ENCODE results near the gene COMMD1.
"Not testable (repeated sequence)": the region's sequence is repeated elsewhere in the genome, so short reads cannot be mapped to it uniquely, and the experiment has no call there.

The COMMD1 gene

GRCh38 chr2:62034715-62035114 is 129.2 kb downstream of the COMMD1 start:
- H3K36me3 ChIP-seq (ENCODE audit: insufficient read depth, low read length) = no peaks in the 10 kb centered on the region
- H3K27me3 ChIP-seq (ENCODE audit: insufficient read depth, low read length) = no peaks in the 10 kb centered on the region
- H3K4me3 ChIP-seq (ENCODE audit: low read length) = no peak overlapping the region
- H3K9me3 ChIP-seq (ENCODE audit: insufficient read depth, low read depth, low read length) = no peaks in the 10 kb centered on the region
- no peak overlapping the region for H3K9ac ChIP-seq (ENCODE audit: low read depth, low read length)
- peaks cover 10% of the 10 kb centered on the region for H3K4me1 ChIP-seq (ENCODE audit: insufficient read depth, low read length)
- H3K27ac ChIP-seq (ENCODE audit: low read depth, low read length) = no peak overlapping the region

- 100% methylated on average over 1 of the region's 1 CpG for WGBS
- Histone ChIP-seq H3K4me1 (ENCODE audit: insufficient read depth, low read length) (peaks cover 8% of the 10 kb centered on the region), H3K4me3 (ENCODE audit: low read length) (no peak overlapping the region), H3K27me3 (ENCODE audit: insufficient read depth, low read length) (no peaks in the 10 kb centered on the region), H3K9ac (ENCODE audit: low read depth, low read length) (no peak overlapping the region), H3K36me3 (ENCODE audit: insufficient read depth, low read length) (no peaks in the 10 kb centered on the region), H3K9me3 (ENCODE audit: insufficient read depth, low read depth, low read length) (no peaks in the 10 kb centered on the region), H3K27ac (ENCODE audit: low read depth, low read length) (no peak overlapping the region)
Measured at GRCh38 chr2:62036229-62036628, 130.8 kb downstream of the COMMD1 start.

DNA sequence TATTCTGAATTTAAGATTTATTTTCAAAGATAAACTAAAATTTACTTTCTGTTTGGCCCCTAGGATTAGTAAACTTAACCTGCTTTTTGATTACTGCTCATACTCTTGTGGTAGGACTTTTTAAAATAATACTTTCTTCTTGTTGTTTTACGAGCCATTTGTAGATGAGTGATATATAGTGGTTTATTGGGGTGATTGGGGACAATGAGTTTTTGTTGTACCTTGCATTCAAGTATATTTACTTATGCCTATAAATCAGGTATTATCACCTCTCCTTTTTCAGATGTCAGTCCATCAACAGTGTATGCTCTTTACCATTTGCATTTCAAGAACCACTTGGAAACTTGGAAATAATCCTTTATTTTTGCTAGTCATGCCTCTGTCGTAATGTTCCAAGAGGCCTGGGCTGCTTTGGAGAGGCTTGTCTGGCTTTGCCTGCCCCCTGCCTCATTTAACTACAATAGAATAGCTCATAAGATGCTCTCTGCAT is 131.3 kb downstream of the COMMD1 start:
- Histone ChIP-seq H3K4me3 (ENCODE audit: low read length) (no peak overlapping the region), H3K36me3 (ENCODE audit: insufficient read depth, low read length) (no peaks in the 10 kb centered on the region)
- WGBS = 97% methylated on average over 1 of the region's 2 CpGs

DNA sequence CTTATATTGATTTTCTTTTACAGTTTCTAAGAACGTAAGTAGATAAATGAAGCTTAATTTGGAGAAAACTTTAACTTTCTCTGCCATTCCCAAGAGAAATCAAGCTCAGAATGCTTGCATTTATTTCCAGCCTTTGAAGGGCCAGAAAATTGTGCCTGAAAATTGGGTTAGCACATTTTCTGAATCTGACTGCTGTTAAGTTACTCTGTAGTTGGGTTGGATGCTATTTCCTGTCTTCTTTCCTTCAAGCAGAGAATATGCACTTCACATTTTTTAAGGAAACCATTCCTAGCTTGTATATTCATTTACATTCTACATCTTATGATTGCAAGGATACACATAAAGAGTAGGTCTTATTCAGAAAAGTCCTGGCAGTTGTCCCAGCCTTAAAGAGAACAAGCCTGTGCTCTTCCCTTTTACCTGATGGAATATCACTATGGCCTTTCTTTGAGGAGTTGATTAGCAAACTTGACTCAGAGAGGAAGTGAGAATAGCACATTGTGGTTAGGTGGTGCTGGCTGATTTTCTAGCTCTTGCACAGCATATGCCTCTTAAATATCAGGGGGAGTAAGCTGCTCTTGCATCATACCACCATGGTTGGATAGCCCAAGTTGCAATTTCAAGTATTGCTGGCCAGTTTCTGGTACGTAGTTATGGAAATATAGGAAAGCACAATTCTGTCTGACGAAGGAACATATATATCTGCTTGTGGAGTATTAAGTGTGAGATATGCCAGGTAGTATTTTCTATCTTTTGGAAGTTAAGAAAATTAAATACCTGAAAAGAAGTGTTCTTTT is 133.7 kb downstream of the COMMD1 start:
- H3K9ac ChIP-seq (ENCODE audit: low read depth, low read length) = no peak overlapping the region
- H3K27ac ChIP-seq (ENCODE audit: low read depth, low read length) = no peak overlapping the region
- H3K27me3 ChIP-seq (ENCODE audit: insufficient read depth, low read length) = no peaks in the 10 kb centered on the region
- H3K4me1 ChIP-seq (ENCODE audit: insufficient read depth, low read length) = no peaks in the 10 kb centered on the region
- no peaks in the 10 kb centered on the region for H3K36me3 ChIP-seq (ENCODE audit: insufficient read depth, low read length)
- no peak overlapping the region for H3K4me3 ChIP-seq (ENCODE audit: low read length)
- WGBS = 97% methylated on average over 2 of the region's 3 CpGs
- peaks cover under 1% of the 10 kb centered on the region; the same call in 1 of the 2 replicates for H3K9me3 ChIP-seq (ENCODE audit: insufficient read depth, low read depth, low read length)

More for the DNA sequence above, 131.3 kb downstream of the COMMD1 start:
- no peak overlapping the region for H3K9ac ChIP-seq (ENCODE audit: low read depth, low read length)
- no peaks in the 10 kb centered on the region for H3K9me3 ChIP-seq (ENCODE audit: insufficient read depth, low read depth, low read length)
- no peaks in the 10 kb centered on the region for H3K27me3 ChIP-seq (ENCODE audit: insufficient read depth, low read length)
- no peak overlapping the region for H3K27ac ChIP-seq (ENCODE audit: low read depth, low read length)
- peaks cover 3% of the 10 kb centered on the region for H3K4me1 ChIP-seq (ENCODE audit: insufficient read depth, low read length)

DNA sequence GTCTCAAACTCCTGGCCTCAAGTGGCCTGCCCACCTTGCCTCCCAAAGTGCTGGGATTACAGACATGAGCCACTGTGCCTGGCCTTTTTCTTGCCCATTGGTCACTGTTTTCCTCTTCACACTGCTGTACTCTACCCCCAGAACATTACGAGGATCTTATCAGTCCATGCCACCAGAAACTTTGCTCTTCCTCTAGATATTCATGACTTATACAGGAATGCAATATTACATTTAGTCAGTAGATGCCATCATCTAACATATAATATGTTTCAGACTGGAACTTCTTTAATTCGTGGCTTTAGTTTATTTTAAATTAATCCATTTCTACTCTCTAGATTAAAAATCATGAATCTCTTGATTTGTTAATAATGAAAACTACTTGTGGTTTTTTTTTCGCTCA is 135.5 kb downstream of the COMMD1 start:
- H3K36me3 ChIP-seq (ENCODE audit: insufficient read depth, low read length) = no peaks in the 10 kb centered on the region

DNA sequence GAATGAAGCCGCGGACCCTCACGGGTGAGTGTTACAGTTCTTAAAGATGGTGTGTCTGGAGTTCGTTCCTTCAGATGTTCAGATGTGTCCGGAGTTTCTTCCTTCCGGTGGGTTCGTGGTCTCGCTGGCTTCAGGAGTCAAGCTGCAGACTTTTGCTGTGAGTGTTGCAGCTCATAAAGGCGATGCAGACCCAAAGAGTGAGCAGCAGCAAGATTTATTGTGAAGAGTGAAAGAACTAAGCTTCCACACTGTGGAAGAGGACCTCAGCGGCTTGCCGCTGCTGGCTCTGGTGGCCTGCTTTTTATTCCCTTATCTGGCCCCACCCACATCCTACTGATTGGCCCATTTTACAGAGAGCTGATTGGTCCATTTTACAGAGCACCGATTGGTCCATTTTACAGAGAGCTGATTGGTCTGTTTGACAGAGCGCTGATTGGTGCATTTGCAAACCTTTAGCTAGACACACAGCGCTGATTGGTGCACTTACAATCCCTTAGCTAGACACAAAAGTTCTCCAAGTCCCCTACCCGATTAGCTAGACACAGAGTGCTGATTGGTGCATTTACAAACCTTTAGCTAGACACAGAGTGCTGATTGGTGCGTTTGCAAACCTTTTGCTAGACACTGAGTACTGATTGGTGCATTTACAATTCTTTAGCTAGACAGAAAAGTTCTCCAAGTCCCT is 136.4 kb downstream of the COMMD1 start:
- 96% methylated on average over 16 of the region's 16 CpGs for WGBS
- not testable (repeated sequence) for H3K36me3 ChIP-seq (ENCODE audit: insufficient read depth, low read length); H3K27ac ChIP-seq (ENCODE audit: low read depth, low read length); H3K4me3 ChIP-seq (ENCODE audit: low read length); H3K27me3 ChIP-seq (ENCODE audit: insufficient read depth, low read length); H3K9ac ChIP-seq (ENCODE audit: low read depth, low read length); H3K4me1 ChIP-seq (ENCODE audit: insufficient read depth, low read length)
- peaks cover 14% of the 10 kb centered on the region for H3K9me3 ChIP-seq (ENCODE audit: insufficient read depth, low read depth, low read length)

More for the DNA sequence above, 135.5 kb downstream of the COMMD1 start:
- Histone ChIP-seq H3K9me3 (ENCODE audit: insufficient read depth, low read depth, low read length) (peaks cover 14% of the 10 kb centered on the region), H3K9ac (ENCODE audit: low read depth, low read length) (no peak overlapping the region), H3K27me3 (ENCODE audit: insufficient read depth, low read length) (no peaks in the 10 kb centered on the region), H3K4me1 (ENCODE audit: insufficient read depth, low read length) (no peaks in the 10 kb centered on the region), H3K4me3 (ENCODE audit: low read length) (no peak overlapping the region), H3K27ac (ENCODE audit: low read depth, low read length) (no peak overlapping the region)
- WGBS = 97% methylated on average over 2 of the region's 3 CpGs

- Histone ChIP-seq H3K4me3 (ENCODE audit: low read length) (no peak overlapping the region), H3K9ac (ENCODE audit: low read depth, low read length) (no peak overlapping the region), H3K9me3 (ENCODE audit: insufficient read depth, low read depth, low read length) (peaks cover 14% of the 10 kb centered on the region), H3K4me1 (ENCODE audit: insufficient read depth, low read length) (no peaks in the 10 kb centered on the region), H3K27me3 (ENCODE audit: insufficient read depth, low read length) (no peaks in the 10 kb centered on the region), H3K27ac (ENCODE audit: low read depth, low read length) (no peak overlapping the region), H3K36me3 (ENCODE audit: insufficient read depth, low read length) (no peaks in the 10 kb centered on the region)
- WGBS = 96% methylated on average over 30 of the region's 30 CpGs
Measured at GRCh38 chr2:62042400-62042799, 136.9 kb downstream of the COMMD1 start.

DNA sequence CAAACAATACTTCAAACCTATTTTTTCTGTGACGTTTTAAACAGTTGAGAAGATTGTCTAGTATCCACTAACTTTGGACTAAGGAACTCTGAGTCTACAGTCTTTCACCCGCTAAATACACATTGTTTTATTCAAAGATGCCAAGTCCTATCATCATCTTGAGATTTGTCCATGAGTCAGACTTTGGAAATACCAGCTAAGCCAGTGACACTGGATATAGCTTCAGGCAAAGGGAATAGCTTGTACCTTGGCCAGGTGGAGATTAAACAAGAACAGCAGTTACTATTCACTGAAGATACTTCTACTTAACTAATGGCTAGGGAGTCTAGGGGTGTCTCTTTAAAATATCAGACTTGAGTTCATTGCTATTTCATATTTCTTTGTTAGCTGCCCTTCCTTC is 137.5 kb downstream of the COMMD1 start:
- no peaks in the 10 kb centered on the region for H3K4me1 ChIP-seq (ENCODE audit: insufficient read depth, low read length)
- H3K27me3 ChIP-seq (ENCODE audit: insufficient read depth, low read length) = no peaks in the 10 kb centered on the region
- H3K9me3 ChIP-seq (ENCODE audit: insufficient read depth, low read depth, low read length) = peaks cover 14% of the 10 kb centered on the region
- H3K36me3 ChIP-seq (ENCODE audit: insufficient read depth, low read length) = no peaks in the 10 kb centered on the region
- H3K9ac ChIP-seq (ENCODE audit: low read depth, low read length) = no peak overlapping the region
- no peak overlapping the region for H3K4me3 ChIP-seq (ENCODE audit: low read length)
- no peak overlapping the region for H3K27ac ChIP-seq (ENCODE audit: low read depth, low read length)
- 97% methylated on average over 2 of the region's 2 CpGs for WGBS

GRCh38 chr2:62045017-62045543 is 139.6 kb downstream of the COMMD1 start:
- WGBS = 87% methylated on average over 1 of the region's 3 CpGs

GRCh38 chr2:62046141-62046540 is 140.7 kb downstream of the COMMD1 start:
- Histone ChIP-seq H3K9ac (ENCODE audit: low read depth, low read length) (no peak overlapping the region), H3K4me1 (ENCODE audit: insufficient read depth, low read length) (peaks cover 27% of the 10 kb centered on the region), H3K36me3 (ENCODE audit: insufficient read depth, low read length) (no peaks in the 10 kb centered on the region), H3K27ac (ENCODE audit: low read depth, low read length) (no peak overlapping the region), H3K9me3 (ENCODE audit: insufficient read depth, low read depth, low read length) (peaks cover 14% of the 10 kb centered on the region), H3K4me3 (ENCODE audit: low read length) (no peak overlapping the region), H3K27me3 (ENCODE audit: insufficient read depth, low read length) (no peaks in the 10 kb centered on the region)
- no CpG with 5 or more reads among the region's 1 CpG for WGBS

More at GRCh38 chr2:62045017-62045543, 139.6 kb downstream of the COMMD1 start:
- peaks cover 17% of the 10 kb centered on the region for H3K4me1 ChIP-seq (ENCODE audit: insufficient read depth, low read length)
- peaks cover 14% of the 10 kb centered on the region for H3K9me3 ChIP-seq (ENCODE audit: insufficient read depth, low read depth, low read length)
- no peaks in the 10 kb centered on the region for H3K27me3 ChIP-seq (ENCODE audit: insufficient read depth, low read length)
- H3K27ac ChIP-seq (ENCODE audit: low read depth, low read length) = no peak overlapping the region
- no peak overlapping the region for H3K4me3 ChIP-seq (ENCODE audit: low read length)
- H3K9ac ChIP-seq (ENCODE audit: low read depth, low read length) = no peak overlapping the region
- H3K36me3 ChIP-seq (ENCODE audit: insufficient read depth, low read length) = no peaks in the 10 kb centered on the region

GRCh38 chr2:62050456-62051045 is 145.1 kb downstream of the COMMD1 start:
- WGBS = 42% methylated on average over 2 of the region's 2 CpGs
- Histone ChIP-seq H3K9me3 (ENCODE audit: insufficient read depth, low read depth, low read length) (no peaks in the 10 kb centered on the region), H3K4me3 (ENCODE audit: low read length) (no peak overlapping the region), H3K27ac (ENCODE audit: low read depth, low read length) (peak overlapping the region; percentile 67; the same call in 1 of the 2 replicates), H3K36me3 (ENCODE audit: insufficient read depth, low read length) (no peaks in the 10 kb centered on the region), H3K4me1 (ENCODE audit: insufficient read depth, low read length) (peaks cover 36% of the 10 kb centered on the region), H3K9ac (ENCODE audit: low read depth, low read length) (peak overlapping the region; percentile 28; the same call in 1 of the 2 replicates), H3K27me3 (ENCODE audit: insufficient read depth, low read length) (no peaks in the 10 kb centered on the region)
